Neural progenitor cell (in vitro differentiated cells): Measurements from ENCODE around the gene PEX10. TPM values are rescaled to one million over a fixed set of nuclear protein-coding genes. Genes with fewer than 3 reads are reported as not detected.

ENCODE experiments used
- DNase-seq: peaks from one replicate; pipeline ENCODE4 v3.0.0-alpha.2; 2016; ENCODE audit warnings: low spot score
- H2AFZ ChIP-seq: fragments of 200-600 bp; sonication (generic); replicated peaks from 2 replicates; pipeline ENCODE4 v1.6.1; 2016; ENCODE audit warnings: antibody characterized with exemption
- H3F3A ChIP-seq: fragments of 200-600 bp; sonication (generic); 2 replicates; pipeline ENCODE4 v1.6.1; 2016; ENCODE audit warnings: antibody characterized with exemption, low read depth
- H3K27ac ChIP-seq: fragments of 200-600 bp; sonication (generic); 2 replicates; pipeline ENCODE4 v1.5.1; 2016; ENCODE audit warnings: mild to moderate bottlenecking
- H3K27me3 ChIP-seq: fragments of 200-600 bp; sonication (generic); 2 replicates; pipeline ENCODE4 v1.6.1; 2016; ENCODE audit warnings: mild to moderate bottlenecking, moderate library complexity
- H3K36me3 ChIP-seq: fragments of 200-600 bp; sonication (generic); 2 replicates; pipeline ENCODE4 v1.5.1; 2016
- H3K4me1 ChIP-seq: fragments of 200-600 bp; sonication (generic); 2 replicates; pipeline ENCODE4 v1.6.1; 2016; ENCODE audit warnings: mixed run types
- H3K4me2 ChIP-seq: fragments of 200-600 bp; sonication (generic); 2 replicates; pipeline ENCODE4 v1.6.1; 2016
- H3K4me3 ChIP-seq: fragments of 200-600 bp; sonication (generic); 2 replicates; pipeline ENCODE4 v1.5.1; 2016
- H3K79me2 ChIP-seq: fragments of 200-600 bp; sonication (generic); 2 replicates; pipeline ENCODE4 v1.6.1; 2016; ENCODE audit warnings: low read depth
- H3K9ac ChIP-seq: fragments of 200-600 bp; sonication (generic); 2 replicates; pipeline ENCODE4 v1.6.1; 2016
- H3K9me3 ChIP-seq: fragments of 200-600 bp; sonication (generic); 2 replicates; pipeline ENCODE4 v1.5.1; 2016; ENCODE audit warnings: low read depth
- H4K20me1 ChIP-seq: fragments of 200-600 bp; sonication (generic); 2 replicates; pipeline ENCODE4 v1.6.1; 2016; ENCODE audit warnings: low read depth
- H3K27ac Mint-ChIP-seq: 3 replicates; pipeline ENCODE4 v1.8.0; 2021; ENCODE audit warnings: mixed read lengths
- H3K27me3 Mint-ChIP-seq: 2 replicates; pipeline ENCODE4 v1.8.0; 2022; ENCODE audit warnings: low read depth, mild to moderate bottlenecking, inconsistent platforms, moderate library complexity, mixed read lengths; ENCODE audit not compliant: insufficient read depth
- H3K36me3 Mint-ChIP-seq: 3 replicates; pipeline ENCODE4 v1.8.0; 2021; ENCODE audit warnings: mixed read lengths
- H3K4me1 Mint-ChIP-seq: 3 replicates; pipeline ENCODE4 v1.8.0; 2021; ENCODE audit warnings: mixed read lengths
- H3K4me3 Mint-ChIP-seq: 3 replicates; pipeline ENCODE4 v1.8.0; 2021; ENCODE audit warnings: mild to moderate bottlenecking, moderate library complexity, mixed read lengths
- H3K9me3 Mint-ChIP-seq: 3 replicates; pipeline ENCODE4 v1.8.0; 2020; ENCODE audit warnings: mixed read lengths
- CTCF ChIP-seq: fragments of 200-600 bp; sonication (generic); IDR thresholded peaks from 2 replicates; pipeline ENCODE4 v1.5.1; 2017; ENCODE audit warnings: antibody characterized with exemption, mild to moderate bottlenecking
- EZH2 ChIP-seq: fragments of 200-600 bp; sonication (generic); IDR thresholded peaks from 2 replicates; pipeline ENCODE4 v1.6.1; 2017; ENCODE audit warnings: antibody characterized with exemption, mild to moderate bottlenecking, moderate library complexity
- EZH2phosphoT487 ChIP-seq: fragments of 200-600 bp; sonication (generic); IDR thresholded peaks from 2 replicates; pipeline ENCODE4 v1.6.1; 2017; ENCODE audit warnings: antibody characterized with exemption
- total RNA-seq: library from RNA; depleted of rRNA; stranded (reverse); fragments of >200 nt; gene quantifications from 2 replicates; pipeline ENCODE4 v1.2.3, GENCODE V29; 2015; ENCODE audit warnings: low replicate concordance

PEX10 gene
- total RNA-seq, 1 donor from 2014 or later, result 15.1 TPM

- Histone ChIP-seq H3K79me2 (no peaks in the 10 kb centered on the region), H3K36me3 (no peaks in the 10 kb centered on the region), H3K4me3 (no peak overlapping the region), H3K9me3 (no peaks in the 10 kb centered on the region), H3K4me1 (no peaks in the 10 kb centered on the region), H3K27ac (no peak overlapping the region), H2AFZ (no peak overlapping the region), H3F3A (no peaks in the 10 kb centered on the region), H3K4me2 (no peak overlapping the region), H4K20me1 (no peaks in the 10 kb centered on the region), H3K27me3 (no peaks in the 10 kb centered on the region), H3K9ac (no peak overlapping the region)
- DNase-seq, result no peak
- Mint-ChIP-seq H3K27ac (no peak overlapping the region), H3K36me3 (peaks cover 6% of the 10 kb centered on the region), H3K4me1 (peaks cover 4% of the 10 kb centered on the region), H3K4me3 (no peak overlapping the region), H3K27me3 (peaks cover 2% of the 10 kb centered on the region), H3K9me3 (no peaks in the 10 kb centered on the region)
- TF ChIP-seq EZH2phosphoT487 (no peak), EZH2 (no peak), CTCF (no peak)
Observed at GRCh38 chr1:2375923-2376260, 36.5 kb downstream of the PEX10 start.

GRCh38 chr1:2375246-2375922, 37.0 kb downstream of the PEX10 start:
- Mint-ChIP-seq H3K27me3 (peaks cover 2% of the 10 kb centered on the region), H3K4me1 (peaks cover 4% of the 10 kb centered on the region), H3K4me3 (no peak overlapping the region), H3K27ac (no peak overlapping the region), H3K9me3 (no peaks in the 10 kb centered on the region), H3K36me3 (peaks cover 6% of the 10 kb centered on the region)
- Histone ChIP-seq H3K4me1 (no peaks in the 10 kb centered on the region), H3K27ac (no peak overlapping the region), H3K36me3 (no peaks in the 10 kb centered on the region), H3F3A (no peaks in the 10 kb centered on the region), H3K4me3 (no peak overlapping the region), H4K20me1 (no peaks in the 10 kb centered on the region), H3K79me2 (no peaks in the 10 kb centered on the region), H2AFZ (no peak overlapping the region), H3K9me3 (no peaks in the 10 kb centered on the region), H3K9ac (peak overlapping the region; percentile 55), H3K4me2 (no peak overlapping the region), H3K27me3 (no peaks in the 10 kb centered on the region)
- no peak for TF ChIP-seq EZH2
- no peak for TF ChIP-seq EZH2phosphoT487
- TF ChIP-seq CTCF, result no peak
- DNase-seq, result no peak

- DNase-seq, result no peak
- Histone ChIP-seq H2AFZ (no peak overlapping the region), H3K27me3 (no peaks in the 10 kb centered on the region), H3K4me3 (no peak overlapping the region), H3K36me3 (no peaks in the 10 kb centered on the region), H3K27ac (no peak overlapping the region), H3K4me2 (no peak overlapping the region), H3K79me2 (no peaks in the 10 kb centered on the region), H3K4me1 (no peaks in the 10 kb centered on the region), H3F3A (no peaks in the 10 kb centered on the region), H3K9me3 (no peaks in the 10 kb centered on the region), H3K9ac (peak overlapping the region; percentile 55), H4K20me1 (no peaks in the 10 kb centered on the region)
- peaks cover 12% of the 10 kb centered on the region for H3K36me3 Mint-ChIP-seq
- TF ChIP-seq EZH2phosphoT487, result no peak
- TF ChIP-seq EZH2, result no peak
- no peak for TF ChIP-seq CTCF
- no peaks in the 10 kb centered on the region for H3K9me3 Mint-ChIP-seq
- no peak overlapping the region for H3K27ac Mint-ChIP-seq
- H3K4me3 Mint-ChIP-seq, result no peak overlapping the region
- H3K27me3 Mint-ChIP-seq, result peaks cover 2% of the 10 kb centered on the region
- H3K4me1 Mint-ChIP-seq, result peaks cover 4% of the 10 kb centered on the region
Observed at GRCh38 chr1:2374252-2375155, 37.9 kb downstream of the PEX10 start.
